H1 (cell line): ENCODE data around the gene DRC3. TPM values are rescaled to one million over a fixed set of nuclear protein-coding genes. Genes with fewer than 3 reads are reported as not detected.

Experiments
- CTCF ChIA-PET: fragments of 300-600 bp; sonication (Branson Sonifier 250); formaldehyde crosslinking; loops from one replicate; lab custom pipeline; 2021; ENCODE audit not compliant: partially characterized antibody; lab: Charles Lee
- POLR2A ChIA-PET: fragments of 300-600 bp; sonication (Branson Sonifier 250); formaldehyde crosslinking; loops from one replicate; lab custom pipeline; 2021; ENCODE audit warnings: inconsistent platforms; ENCODE audit not compliant: partially characterized antibody; lab: Charles Lee
- DNase-seq, 2 experiments: peaks; one replicate each; pipeline versions ENCODE4 v3.0.0 to v3.0.0-alpha.2; 2010 to 2022; ENCODE audit warnings: low spot score in 2 of 2, low read depth in 1 of 2, mixed read lengths in 1 of 2
- FAIRE-seq: peaks from 2 replicates; lab custom pipeline; 2011; peaks lifted over from hg19 to GRCh38; lab: Jason Lieb, UNC
- H2AFZ ChIP-seq: 2 replicates; pipeline ENCODE4 v1.8.1; 2012; ENCODE audit warnings: low read length, inconsistent platforms
- H2AK5ac ChIP-seq: 2 replicates; pipeline ENCODE4 v1.6.1; 2013; ENCODE audit warnings: low read depth, low read length
- H2BK120ac ChIP-seq: replicated peaks from 2 replicates; pipeline ENCODE3; 2013; ENCODE audit warnings: low read depth, low read length, inconsistent platforms
- H2BK12ac ChIP-seq: 2 replicates; pipeline ENCODE4 v1.6.1; 2013; ENCODE audit warnings: low read depth, low read length
- H2BK15ac ChIP-seq: 2 replicates; pipeline ENCODE4 v1.6.1; 2013; ENCODE audit warnings: low read length
- H2BK20ac ChIP-seq: 2 replicates; pipeline ENCODE4 v1.6.1; 2013; ENCODE audit warnings: low read length
- H2BK5ac ChIP-seq: 2 replicates; pipeline ENCODE4 v1.6.1; 2013; ENCODE audit warnings: low read depth, low read length
- H3K14ac ChIP-seq: 2 replicates; pipeline ENCODE4 v1.6.1; 2013; ENCODE audit warnings: inconsistent platforms; ENCODE audit not compliant: insufficient read length
- H3K18ac ChIP-seq: 2 replicates; pipeline ENCODE4 v1.6.1; 2013; ENCODE audit warnings: low read length; ENCODE audit errors: extremely low read depth
- H3K23ac ChIP-seq: 2 replicates; pipeline ENCODE4 v1.6.1; 2013; ENCODE audit warnings: inconsistent platforms; ENCODE audit not compliant: insufficient read length
- H3K23me2 ChIP-seq: 2 replicates; pipeline ENCODE4 v1.6.1; 2013; ENCODE audit warnings: low read depth, low read length
- H3K27ac ChIP-seq: 2 replicates; pipeline ENCODE4 v1.6.1; 2011; ENCODE audit warnings: low read depth, low read length, inconsistent platforms
- H3K27me3 ChIP-seq, 4 experiments: replicated peaks in 1 of 4; 1 replicate in 1 of 4; 2 replicates in 3 of 4; pipeline versions ENCODE4 v1.6.1 to v1.8.1; 2011 to 2013; ENCODE audit warnings: low read length in 3 of 4, mild to moderate bottlenecking in 3 of 4, inconsistent platforms in 2 of 4, mixed read lengths in 2 of 4, moderate library complexity in 1 of 4; ENCODE audit not compliant: control insufficient read depth in 3 of 4, insufficient read depth in 3 of 4; ENCODE audit errors: extremely low read depth in 1 of 4
- H3K36me3 ChIP-seq, 4 experiments: 2 replicates each; pipeline versions ENCODE4 v1.6.1 to v1.8.1; 2011 to 2013; ENCODE audit warnings: mild to moderate bottlenecking in 4 of 4, low read length in 3 of 4, moderate library complexity in 2 of 4, control low read depth in 1 of 4, inconsistent platforms in 1 of 4; ENCODE audit not compliant: insufficient read depth in 4 of 4, control insufficient read depth in 2 of 4
- H3K4ac ChIP-seq: replicated peaks from 2 replicates; pipeline ENCODE3; 2013; ENCODE audit warnings: low read length, low read depth, mixed read lengths, inconsistent platforms; ENCODE audit not compliant: insufficient read length
- H3K4me1 ChIP-seq, 4 experiments: replicated peaks in 1 of 4; 1 replicate in 1 of 4; 2 replicates in 3 of 4; pipeline versions ENCODE4 v1.6.1 to v1.8.1; 2011 to 2013; ENCODE audit warnings: low read length in 3 of 4, inconsistent platforms in 2 of 4, mixed read lengths in 1 of 4; ENCODE audit not compliant: insufficient read depth in 4 of 4, control insufficient read depth in 3 of 4
- H3K4me2 ChIP-seq, 2 experiments: 2 replicates each; pipeline versions ENCODE4 v1.6.1 to v1.8.1; 2011 to 2013; ENCODE audit warnings: low read depth in 2 of 2, low read length in 2 of 2, control low read depth in 1 of 2, inconsistent platforms in 1 of 2, mild to moderate bottlenecking in 1 of 2; ENCODE audit not compliant: insufficient read depth in 1 of 2
- H3K4me3 ChIP-seq, 4 experiments: fragments of 200-600, 300-600 bp in 1 of 4; sonication (generic), shearing (Covaris generic), sonication (Bioruptor Twin) in 1 of 4; 2 replicates each; pipeline versions ENCODE4 v1.5.1 to v1.8.1; 2011 to 2016; ENCODE audit warnings: low read length in 4 of 4, low read depth in 3 of 4, control low read depth in 2 of 4, inconsistent platforms in 2 of 4, mild to moderate bottlenecking in 2 of 4, mixed read lengths in 1 of 4, moderate library complexity in 1 of 4; ENCODE audit not compliant: insufficient read depth in 2 of 4; ENCODE audit errors: extremely low read depth in 1 of 4
- H3K56ac ChIP-seq: replicated peaks from 2 replicates; pipeline ENCODE3; 2013; ENCODE audit warnings: low read depth, mild to moderate bottlenecking, mixed read lengths, low read length, inconsistent platforms; ENCODE audit not compliant: insufficient read length
- H3K79me1 ChIP-seq: 2 replicates; pipeline ENCODE4 v1.6.1; 2013; ENCODE audit warnings: low read depth, low read length, control low read depth
- H3K79me2 ChIP-seq, 2 experiments: 2 replicates each; pipeline versions ENCODE4 v1.6.1 to v1.8.1; 2012 to 2013; ENCODE audit warnings: low read length in 2 of 2, mild to moderate bottlenecking in 2 of 2, inconsistent platforms in 1 of 2; ENCODE audit not compliant: insufficient read depth in 2 of 2, control insufficient read depth in 1 of 2
- H3K9ac ChIP-seq, 4 experiments: replicated peaks in 1 of 4; 1 replicate in 1 of 4; 2 replicates in 3 of 4; pipeline versions ENCODE4 v1.6.1 to v1.8.1; 2011 to 2013; ENCODE audit warnings: low read depth in 3 of 4, low read length in 3 of 4, control low read depth in 2 of 4, mild to moderate bottlenecking in 2 of 4, moderate library complexity in 2 of 4, inconsistent platforms in 1 of 4; ENCODE audit errors: extremely low read depth in 1 of 4
- H3K9me3 ChIP-seq, 2 experiments: 2 replicates each; pipeline versions ENCODE4 v1.6.1 to v1.8.1; 2012 to 2013; ENCODE audit warnings: mild to moderate bottlenecking in 2 of 2, moderate library complexity in 2 of 2, control low read depth in 1 of 2, inconsistent platforms in 1 of 2, low read depth in 1 of 2, low read length in 1 of 2, mixed read lengths in 1 of 2; ENCODE audit not compliant: insufficient read depth in 2 of 2
- H4K20me1 ChIP-seq, 2 experiments: replicated peaks in 1 of 2; 2 replicates each; pipeline versions ENCODE3 to v1.8.1; 2011 to 2013; ENCODE audit warnings: inconsistent platforms in 2 of 2, low read length in 2 of 2, mild to moderate bottlenecking in 1 of 2; ENCODE audit not compliant: insufficient read depth in 2 of 2, control insufficient read depth in 1 of 2
- H4K5ac ChIP-seq: 2 replicates; pipeline ENCODE4 v1.6.1; 2013; ENCODE audit warnings: low read length, low read depth, mixed read lengths, inconsistent platforms; ENCODE audit not compliant: insufficient read length
- H4K8ac ChIP-seq: 2 replicates; pipeline ENCODE4 v1.8.0; 2013; ENCODE audit warnings: mild to moderate bottlenecking, moderate library complexity, low read length, inconsistent platforms; ENCODE audit not compliant: insufficient read depth; ENCODE audit errors: extremely low read depth
- H4K91ac ChIP-seq: replicated peaks from 2 replicates; pipeline ENCODE3; 2013; ENCODE audit warnings: low read length, mixed read lengths, inconsistent platforms; ENCODE audit not compliant: insufficient read length
- EGR1 ChIP-seq: IDR thresholded peaks from 2 replicates; pipeline ENCODE4 v1.6.1; 2011; ENCODE audit warnings: low read depth, low read length, borderline replicate concordance
- PHF8 ChIP-seq: fragments of 200-600 bp; sonication (generic); conservative IDR thresholded peaks from 2 replicates; pipeline ENCODE4 v1.7.1; 2012; ENCODE audit warnings: low read depth, mild to moderate bottlenecking, inconsistent platforms, low read length, moderate library complexity
- POLR2A ChIP-seq, 2 experiments: IDR thresholded peaks; 1 replicate in 1 of 2; 2 replicates in 1 of 2; pipeline ENCODE4 v1.6.1; 2011; ENCODE audit warnings: low read depth in 2 of 2, low read length in 2 of 2, mild to moderate bottlenecking in 2 of 2; ENCODE audit errors: control extremely low read depth in 1 of 2
- RAD21 ChIP-seq, 2 experiments: IDR thresholded peaks in 1 of 2; conservative IDR thresholded peaks in 1 of 2; 2 replicates each; pipeline ENCODE4 v1.6.1; 2011; ENCODE audit warnings: low read depth in 2 of 2, low read length in 2 of 2, improper control_type of control experiment in 1 of 2, inconsistent platforms in 1 of 2, mild to moderate bottlenecking in 1 of 2, moderate library complexity in 1 of 2
- RBBP5 ChIP-seq: IDR thresholded peaks from 2 replicates; pipeline ENCODE4 v1.7.1; 2012; ENCODE audit warnings: low read depth, mild to moderate bottlenecking, inconsistent platforms, low read length, moderate library complexity, borderline replicate concordance
- SIN3A ChIP-seq, 2 experiments: IDR thresholded peaks in 1 of 2; conservative IDR thresholded peaks in 1 of 2; 2 replicates each; pipeline ENCODE4 v1.6.1; 2011 to 2012; ENCODE audit warnings: low read length in 2 of 2, improper control_type of control experiment in 1 of 2, low read depth in 1 of 2, mild to moderate bottlenecking in 1 of 2
- SIX5 ChIP-seq: IDR thresholded peaks from 2 replicates; pipeline ENCODE4 v1.6.1; 2011; ENCODE audit warnings: mild to moderate bottlenecking, low read depth, low read length
- WGBS, 2 experiments: shearing (Covaris generic) in 1 of 2; methylation state at CpG; one replicate each; pipeline versions ENCODE4 v1.1.6 to v1.1.7; 2013 to 2015; ENCODE audit warnings: low lambda C conversion rate in 2 of 2, mixed read lengths in 2 of 2, inconsistent platforms in 1 of 2, low coverage in 1 of 2, missing lambda C conversion rate in 1 of 2; ENCODE audit not compliant: insufficient replicate concordance in 2 of 2, insufficient coverage in 1 of 2, insufficient read length in 1 of 2; ENCODE audit errors: extremely low coverage in 1 of 2, missing lambda C conversion rate in 1 of 2; 5-methylcytosine and 5-hydroxymethylcytosine counted together
- polyA plus RNA-seq, 7 experiments: library from polyadenylated mRNA; depleted of rRNA in 3 of 7; stranded (reverse) in 5 of 7; unstranded in 2 of 7; fragments of >200 nt in 5 of 7; fragments of 200-250 nt in 2 of 7; gene quantifications; 1 replicate in 5 of 7; 2 replicates in 1 of 7; 4 replicates in 1 of 7; pipeline versions ENCODE4 v1.2.1 to v1.2.3, GENCODE V29; 2011 to 2013; ENCODE audit warnings: missing spikeins in 2 of 7, mixed read lengths in 2 of 7
- total RNA-seq: library from RNA; stranded (reverse); fragmentation: NEBNext Ultra II Directional; extraction: Animal tissue kit (Norgen Biotek cat#: 25700); gene quantifications from 2 replicates; pipeline ENCODE4 v1.2.1, GENCODE V29; 2021
- TF ChIP-seq, protein P1 (sequence below), 3 experiments: IDR thresholded peaks; 1 replicate in 2 of 3; 2 replicates in 1 of 3; pipeline versions ENCODE4 v1.5.1 to v1.6.1; 2011; ENCODE audit warnings: low read length in 3 of 3, mild to moderate bottlenecking in 3 of 3, inconsistent platforms in 2 of 3, low read depth in 1 of 3, moderate library complexity in 1 of 3; ENCODE audit not compliant: insufficient read depth in 1 of 3; ENCODE audit errors: control extremely low read depth in 1 of 3

DRC3 gene
- total and polyA plus RNA-seq, 2 of the 8 experiments (the other 6 are each of a cell fraction or from before 2014, with no cell fraction given) = 0.59 TPM; not detected in 1

- Histone ChIP-seq H4K5ac (no peak overlapping the region), H2BK12ac (no peak overlapping the region), H3K4ac (no peak overlapping the region), H3K4me1 (peaks cover 0 to 3% (median 0%) of the 10 kb centered on the region in 4 experiments; a peak in 2 of 7 replicates), H3K56ac (no peak overlapping the region), H3K4me2 (no peak overlapping the region), H2AK5ac (no peak overlapping the region), H4K91ac (no peak overlapping the region), H2BK5ac (no peak overlapping the region), H2BK15ac (no peak overlapping the region), H2AFZ (no peak overlapping the region), H3K23me2 (peaks cover 2% of the 10 kb centered on the region; the same call in 1 of the 2 replicates), H3K27ac (no peak overlapping the region), H3K14ac (no peak overlapping the region), H3K9ac (no peak overlapping the region), H4K20me1 (peaks cover 0 to 3% of the 10 kb centered on the region in 2 experiments), H3K23ac (no peak overlapping the region), H3K79me1 (peaks cover 5% of the 10 kb centered on the region), H4K8ac (no peak overlapping the region), H2BK120ac (no peak overlapping the region), H3K79me2 (peaks cover 0 to 9% of the 10 kb centered on the region in 2 experiments; a peak in 1 of 4 replicates), H3K18ac (no peak overlapping the region), H3K27me3 (no peaks in the 10 kb centered on the region), H2BK20ac (no peak overlapping the region), H3K4me3 (no peak overlapping the region), H3K36me3 (no peaks in the 10 kb centered on the region), H3K9me3 (no peaks in the 10 kb centered on the region)
- WGBS, 2 experiments = 45% methylated on average over 5 of the region's 5 CpGs; no CpG with 5 or more reads in 1 of the 2 experiments
- CTCF ChIA-PET = interaction anchor here (0.8 to 4.4 kb wide), 31 partner anchors 8 to 302 kb away, joined by 3 to 40 read pairs (median 4); no protein-coding TSS in a partner anchor
- FAIRE-seq (peak; percentile 81), DNase-seq (peak in 1 of 2 experiments; percentile 13)
- POLR2A ChIA-PET = interaction anchor here (0.6 kb wide), 1 partner anchor 19 kb away, joined by 3 read pairs; no protein-coding TSS in a partner anchor
- peak; percentile 88 for TF ChIP-seq RAD21 (IDR thresholded peaks at IDR 0.05 in 1 of 2, conservative IDR thresholded peaks at IDR 0.05 in 1 of 2; ENCODE audit: low read depth in 2 of 2, low read length in 2 of 2)
- TF ChIP-seq, protein P1, sequence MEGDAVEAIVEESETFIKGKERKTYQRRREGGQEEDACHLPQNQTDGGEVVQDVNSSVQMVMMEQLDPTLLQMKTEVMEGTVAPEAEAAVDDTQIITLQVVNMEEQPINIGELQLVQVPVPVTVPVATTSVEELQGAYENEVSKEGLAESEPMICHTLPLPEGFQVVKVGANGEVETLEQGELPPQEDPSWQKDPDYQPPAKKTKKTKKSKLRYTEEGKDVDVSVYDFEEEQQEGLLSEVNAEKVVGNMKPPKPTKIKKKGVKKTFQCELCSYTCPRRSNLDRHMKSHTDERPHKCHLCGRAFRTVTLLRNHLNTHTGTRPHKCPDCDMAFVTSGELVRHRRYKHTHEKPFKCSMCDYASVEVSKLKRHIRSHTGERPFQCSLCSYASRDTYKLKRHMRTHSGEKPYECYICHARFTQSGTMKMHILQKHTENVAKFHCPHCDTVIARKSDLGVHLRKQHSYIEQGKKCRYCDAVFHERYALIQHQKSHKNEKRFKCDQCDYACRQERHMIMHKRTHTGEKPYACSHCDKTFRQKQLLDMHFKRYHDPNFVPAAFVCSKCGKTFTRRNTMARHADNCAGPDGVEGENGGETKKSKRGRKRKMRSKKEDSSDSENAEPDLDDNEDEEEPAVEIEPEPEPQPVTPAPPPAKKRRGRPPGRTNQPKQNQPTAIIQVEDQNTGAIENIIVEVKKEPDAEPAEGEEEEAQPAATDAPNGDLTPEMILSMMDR (IDR thresholded peaks at IDR 0.05; ENCODE audit: control extremely low read depth in 1 of 3, insufficient read depth in 1 of 3, low read depth in 1 of 3, low read length in 3 of 3) = peak in 2 of 3 experiments; percentile 60 to 69; a peak in 3 of 4 replicates
- peak; percentile 75 for TF ChIP-seq SIX5
- TF ChIP-seq EGR1 = no peak
- no peak for TF ChIP-seq PHF8
- TF ChIP-seq POLR2A (IDR thresholded peaks at IDR 0.05; ENCODE audit: control extremely low read depth in 1 of 2, low read depth in 2 of 2, low read length in 2 of 2) = no peak
- TF ChIP-seq SIN3A (conservative IDR thresholded peaks at IDR 0.05 in 1 of 2, IDR thresholded peaks at IDR 0.05 in 1 of 2; ENCODE audit: low read depth in 1 of 2, low read length in 2 of 2) = 0 out of 4 replicates have a peak, but pooled peaks of 1 of the 2 experiments have one; percentile 43
- no peak for TF ChIP-seq RBBP5
Observed at GRCh38 chr17:18033442-18034099, 60.9 kb downstream of the DRC3 start.
